Spleen (tissue), 7 donors: ENCODE measurements around the gene PKHD1.

Experiments used
- CTCF ChIP-seq, 11 experiments: fragments of 200-600 bp in 7 of 11; fragments of 450-650 bp in 4 of 11; sonication (generic) in 4 of 11; IDR thresholded peaks in 8 of 11; conservative IDR thresholded peaks in 3 of 11; 1 replicate in 7 of 11; 2 replicates in 4 of 11; pipeline versions ENCODE4 v1.4.0 to v1.8.0; 2016 to 2021; ENCODE audit warnings: antibody characterized with exemption in 11 of 11, inconsistent platforms in 4 of 11, mild to moderate bottlenecking in 1 of 11
- POLR2A ChIP-seq, 3 donors: fragments of 450-650 bp; IDR thresholded peaks; one replicate each; pipeline ENCODE4 v1.5.1; 2017; ENCODE audit warnings: antibody characterized with exemption in 3 of 3, mild to moderate bottlenecking in 1 of 3
- POLR2AphosphoS5 ChIP-seq, 3 donors: sonication (generic); formaldehyde crosslinking; IDR thresholded peaks; one replicate each; pipeline ENCODE4 v1.5.1; 2017; ENCODE audit warnings: antibody characterized with exemption in 3 of 3
- donor health status: DM: no; HTN: no; CAD: no; lungs with moderate emphysema.
- donor health status: DM: no; HTN: no; CAD: no.
- donor health status: DM: no; HTN: no; CAD: no.

- TF ChIP-seq CTCF (IDR thresholded peaks at IDR 0.05 in 8 of 11, conservative IDR thresholded peaks at IDR 0.05 in 3 of 11) (no peak), POLR2A (IDR thresholded peaks at IDR 0.05) (no peak), POLR2AphosphoS5 (IDR thresholded peaks at IDR 0.05) (no peak)
Measured at GRCh38 chr6:52115145-52115741, 27.8 kb upstream of the PKHD1 start.
